ENCODE measurements around the gene ZNF608.

ZNF608 gene

DNA sequence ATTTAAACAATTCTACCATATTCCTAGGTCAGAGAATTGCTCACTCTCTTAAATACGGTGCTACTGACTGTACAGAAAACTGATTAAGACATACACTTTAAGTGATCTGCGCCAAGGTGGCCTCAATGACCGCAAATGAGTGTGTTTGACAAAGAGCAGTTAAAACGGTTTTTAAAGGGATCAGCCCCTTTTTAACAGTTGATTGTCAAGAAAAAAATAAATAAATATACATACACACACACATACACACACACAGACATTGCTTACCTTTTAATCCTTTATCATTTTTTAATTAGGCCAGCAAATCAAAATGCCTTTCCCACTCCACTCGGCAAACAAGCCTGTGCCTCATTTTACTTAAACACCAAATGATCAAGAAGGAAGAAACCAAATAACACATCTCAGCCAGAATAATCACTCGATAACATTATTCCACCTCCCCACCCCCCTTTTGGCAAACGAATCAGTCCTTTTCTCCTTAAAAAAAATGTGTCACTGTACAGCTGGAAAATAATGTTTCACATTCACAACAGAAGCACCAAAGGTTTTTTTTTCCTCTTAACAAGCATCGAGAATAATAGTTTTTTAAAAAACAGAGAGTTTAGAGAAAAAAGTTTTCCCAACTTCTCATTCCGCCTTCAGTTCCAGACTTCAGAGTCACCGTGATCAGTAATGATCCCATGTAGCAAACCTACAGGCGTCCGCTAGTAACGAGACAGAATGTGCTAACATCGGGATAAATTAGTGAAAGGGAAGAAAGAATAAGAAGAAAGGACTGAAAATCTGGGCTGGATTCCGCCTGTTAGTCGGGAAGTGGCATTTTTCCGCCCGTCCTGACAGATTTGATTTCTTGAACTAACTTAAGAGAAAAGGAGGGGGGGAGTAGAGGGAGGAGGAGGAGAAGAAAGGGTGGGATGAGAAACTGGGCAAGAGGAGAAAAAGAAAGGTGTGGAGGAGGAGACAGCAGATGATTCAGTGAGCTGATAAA, at the start of gene ZNF608:
Gene ZNF608 (minus strand): TSS at position 712 of the 988 bp plus-strand sequence. CDS start 1,650 bp downstream, outside the sequence.
- in situ Hi-C loops (cut with MboI; ENCODE audit: low sequenced_read_pairs): no loop called here

DNA sequence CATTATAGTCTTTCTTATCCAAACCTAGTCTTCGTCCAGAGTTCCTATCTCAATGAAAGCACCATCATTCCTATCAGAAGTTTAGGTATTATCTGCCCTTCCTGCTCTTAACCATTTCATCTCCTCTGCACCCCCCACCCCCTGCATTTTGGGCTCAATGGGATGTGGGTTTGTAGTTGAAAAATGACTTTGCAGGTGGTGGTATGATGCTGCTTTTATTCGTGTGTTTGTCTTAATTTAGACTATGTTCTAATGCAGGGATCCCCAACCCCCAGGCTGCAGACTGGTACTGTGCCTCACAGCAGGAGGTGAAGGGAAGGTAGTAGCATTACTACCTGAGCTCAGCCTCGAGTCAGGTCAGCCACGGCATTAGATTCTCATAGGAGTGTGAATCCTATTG, 49.4 kb upstream of the ZNF608 start:
- in situ Hi-C loops (cut with MboI; ENCODE audit: low sequenced_read_pairs): no loop called here

- in situ Hi-C loops (cut with MboI; ENCODE audit: low sequenced_read_pairs): no loop called here
Observed at GRCh38 chr5:124790895-124791732, 44.7 kb upstream of the ZNF608 start.

DNA sequence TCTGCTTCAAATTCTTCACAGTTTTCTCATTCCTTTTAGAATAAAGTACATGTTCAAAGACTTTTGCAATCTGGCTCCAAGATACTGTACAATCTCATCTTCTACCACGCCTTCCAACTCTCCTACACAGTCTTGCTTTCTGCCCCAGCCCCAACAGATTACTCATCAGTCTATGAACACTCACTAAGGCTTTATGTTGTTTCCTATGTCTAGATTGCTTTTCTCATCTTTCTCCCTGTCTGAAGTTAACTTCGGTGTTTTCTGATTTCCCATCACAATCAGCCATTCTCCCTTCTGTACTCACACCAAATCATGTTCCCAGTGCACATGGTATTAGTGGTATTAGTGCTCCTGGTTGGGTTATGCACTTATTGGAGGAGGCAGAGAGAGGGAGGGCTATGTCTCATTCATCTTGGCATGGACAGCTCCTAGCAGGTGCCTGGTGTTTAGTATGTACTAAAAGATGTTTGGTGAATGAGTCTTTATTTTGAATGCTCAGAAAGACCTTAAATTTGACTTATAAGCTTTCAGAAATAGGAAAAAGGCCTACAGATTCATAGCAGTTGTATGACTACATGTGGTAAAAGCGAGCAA, 44.0 kb upstream of the ZNF608 start:
- in situ Hi-C loops (cut with MboI; ENCODE audit: low sequenced_read_pairs): no loop called here

DNA sequence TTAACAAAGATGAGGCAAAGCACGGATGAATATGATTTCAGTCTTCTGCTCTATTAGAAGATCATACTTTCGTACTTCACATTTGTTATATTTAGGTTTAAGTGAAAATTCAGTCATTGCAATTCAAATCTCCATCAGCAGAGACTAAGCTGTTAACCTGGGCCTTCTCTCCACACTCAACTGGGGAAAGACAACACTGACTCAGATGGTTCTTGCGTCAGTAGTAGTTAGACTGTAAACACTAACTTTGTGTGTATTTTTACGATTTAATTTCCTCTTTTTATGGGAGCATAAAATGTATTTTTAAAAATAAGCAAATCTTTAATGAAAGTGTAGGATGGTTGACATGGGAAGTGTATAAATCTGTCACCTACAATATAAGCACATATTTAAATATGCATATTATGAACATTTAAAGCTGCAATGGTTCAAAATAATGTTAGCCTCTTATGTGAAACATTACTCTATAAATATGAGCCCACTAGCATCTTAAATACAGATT, 42.7 kb upstream of the ZNF608 start:
- in situ Hi-C loops (cut with MboI; ENCODE audit: low sequenced_read_pairs): no loop called here

- in situ Hi-C loops (cut with MboI; ENCODE audit: low sequenced_read_pairs): no loop called here
Observed at GRCh38 chr5:124783794-124784193, 37.4 kb upstream of the ZNF608 start.

GRCh38 chr5:124783285-124783684, 36.8 kb upstream of the ZNF608 start:
- in situ Hi-C loops (cut with MboI; ENCODE audit: low sequenced_read_pairs): no loop called here

DNA sequence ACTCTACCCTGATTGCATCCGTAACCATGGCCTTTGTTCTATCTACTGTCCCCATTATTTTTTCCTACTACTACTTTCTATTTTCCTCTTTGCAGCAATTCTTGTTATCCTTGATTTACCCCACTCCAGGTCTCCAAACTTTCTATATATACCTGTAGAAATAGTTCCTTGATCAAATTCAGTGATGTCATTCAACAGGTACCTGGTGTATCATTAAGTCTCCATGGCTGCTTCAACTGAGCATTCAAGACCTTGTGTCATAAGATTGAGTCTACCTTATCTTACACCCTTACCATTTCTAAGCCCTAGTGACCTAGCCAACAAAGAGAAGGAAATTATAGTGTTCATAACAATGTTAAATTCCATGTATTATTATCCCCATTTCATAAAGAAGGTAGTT, 35.8 kb upstream of the ZNF608 start:
- in situ Hi-C loops (cut with MboI; ENCODE audit: low sequenced_read_pairs): no loop called here

- in situ Hi-C loops (cut with MboI; ENCODE audit: low sequenced_read_pairs): no loop called here
Observed at GRCh38 chr5:124780011-124780410, 33.6 kb upstream of the ZNF608 start.

- in situ Hi-C loops (cut with MboI; ENCODE audit: low sequenced_read_pairs): no loop called here
Observed at GRCh38 chr5:124773315-124774311, 27.2 kb upstream of the ZNF608 start.

- in situ Hi-C loops (cut with MboI; ENCODE audit: low sequenced_read_pairs): no loop called here
Observed at GRCh38 chr5:124772457-124773200, 26.2 kb upstream of the ZNF608 start.

- in situ Hi-C loops (cut with MboI; ENCODE audit: low sequenced_read_pairs): no loop called here
Observed at GRCh38 chr5:124771761-124772160, 25.3 kb upstream of the ZNF608 start.

DNA sequence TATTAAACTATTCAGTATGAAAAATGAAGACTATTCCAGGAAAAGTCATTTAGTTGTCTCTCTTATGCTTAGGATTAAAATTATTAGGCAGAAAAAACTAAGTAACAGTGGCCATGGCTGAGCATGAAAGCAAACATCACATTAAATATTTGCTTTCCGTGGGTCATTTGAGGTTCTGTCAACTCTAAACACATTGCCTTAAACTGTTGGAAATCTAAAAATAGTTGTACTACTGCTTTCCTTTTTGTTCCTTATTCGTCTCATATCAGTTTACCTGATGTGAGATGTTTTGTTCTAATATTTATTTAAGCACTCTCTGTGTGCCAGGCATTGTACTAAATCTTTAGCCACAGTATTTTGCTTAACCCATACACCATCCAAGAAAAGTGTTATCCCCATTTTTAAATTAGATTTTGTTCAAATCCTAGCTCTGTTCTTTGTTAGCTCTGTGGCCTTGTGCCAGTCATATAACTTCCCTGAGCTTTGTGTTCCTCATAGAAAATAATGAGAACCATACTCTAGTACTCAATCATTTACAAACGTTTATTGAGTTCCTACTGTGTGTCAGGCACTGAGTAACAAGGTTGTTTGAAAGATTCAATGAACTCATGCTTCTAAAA, 18.7 kb upstream of the ZNF608 start:
- in situ Hi-C loops (cut with MboI; ENCODE audit: low sequenced_read_pairs): no loop called here

GRCh38 chr5:124764585-124764984, 18.1 kb upstream of the ZNF608 start:
- in situ Hi-C loops (cut with MboI; ENCODE audit: low sequenced_read_pairs): no loop called here

- in situ Hi-C loops (cut with MboI; ENCODE audit: low sequenced_read_pairs): no loop called here
Observed at GRCh38 chr5:124761010-124761409, 14.6 kb upstream of the ZNF608 start.

DNA sequence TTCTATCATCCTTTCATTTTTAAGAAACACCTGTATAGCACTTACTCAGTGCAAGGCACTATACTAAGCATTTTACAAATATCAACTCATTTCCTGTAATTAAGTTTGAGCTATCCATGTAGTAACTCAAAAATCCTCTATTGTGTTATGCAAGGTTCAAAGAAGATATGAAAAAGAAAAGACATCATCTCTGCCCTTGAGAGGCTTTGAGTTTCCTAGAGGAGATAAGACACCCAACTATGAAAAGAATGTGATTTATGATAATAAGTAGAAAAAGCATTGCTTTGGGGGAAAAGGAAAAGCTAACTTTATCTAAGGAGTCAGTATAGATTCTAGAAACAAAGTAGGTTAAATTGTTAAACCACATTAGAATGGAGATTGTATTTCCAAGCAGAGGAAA, 14.2 kb upstream of the ZNF608 start:
- in situ Hi-C loops (cut with MboI; ENCODE audit: low sequenced_read_pairs): no loop called here

- in situ Hi-C loops (cut with MboI; ENCODE audit: low sequenced_read_pairs): no loop called here
Observed at GRCh38 chr5:124755565-124755964, 9.1 kb upstream of the ZNF608 start.

DNA sequence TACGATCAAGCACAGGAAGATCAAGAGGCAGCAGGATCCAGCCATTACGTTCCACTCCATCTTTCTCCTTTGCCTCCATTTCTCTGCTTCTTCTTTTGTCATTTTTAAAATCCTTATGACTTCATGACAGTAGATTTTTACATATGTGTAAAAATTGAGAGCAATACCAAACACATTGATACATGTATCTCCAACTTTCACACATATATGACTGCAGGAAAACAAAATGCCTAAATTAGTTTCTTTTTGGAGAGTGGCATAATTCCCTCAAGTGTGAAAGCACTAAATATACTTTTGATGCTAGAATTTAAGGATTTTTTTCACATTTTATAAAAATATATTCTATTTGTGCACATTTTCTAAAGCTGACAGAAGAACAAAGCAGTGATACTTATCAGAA, 8.6 kb upstream of the ZNF608 start:
- in situ Hi-C loops (cut with MboI; ENCODE audit: low sequenced_read_pairs): no loop called here
